ENCODE results near the gene GAP43.

DNA sequence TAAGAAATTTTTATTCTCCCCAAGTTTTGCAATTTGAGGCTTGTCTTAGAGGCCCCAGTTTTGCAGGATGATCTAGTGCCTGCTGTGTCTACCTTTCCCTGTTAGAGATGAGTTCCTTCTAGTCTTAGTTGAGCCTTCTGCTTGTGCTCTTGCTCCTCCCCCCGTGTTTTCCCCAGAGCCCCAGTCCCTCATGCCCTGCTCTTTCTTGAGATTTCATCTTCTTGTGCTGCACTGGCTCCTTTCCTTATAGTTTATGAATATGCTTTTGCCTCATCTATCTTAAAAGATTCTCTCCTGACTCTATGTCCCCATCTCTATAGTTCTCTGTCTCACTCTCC lies 4.7 kb downstream of the GAP43 start:
- TF ChIP-seq, protein P1, sequence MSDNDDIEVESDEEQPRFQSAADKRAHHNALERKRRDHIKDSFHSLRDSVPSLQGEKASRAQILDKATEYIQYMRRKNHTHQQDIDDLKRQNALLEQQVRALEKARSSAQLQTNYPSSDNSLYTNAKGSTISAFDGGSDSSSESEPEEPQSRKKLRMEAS (IDR thresholded peaks at IDR 0.05; ENCODE audit: low read depth, low read length): no peak
- TF ChIP-seq CTCF (IDR thresholded peaks at IDR 0.05; ENCODE audit: low read depth, low read length) (no peak), POLR2A (IDR thresholded peaks at IDR 0.05; ENCODE audit: extremely low read depth, insufficient read length) (no peak), MYC (IDR thresholded peaks at IDR 0.05; ENCODE audit: low read depth, low read length) (no peak)
